HG03378 (cell line): ENCODE results near the gene MPPED1.

Source experiments
- ATAC-seq: cut with Tn5 transposase; IDR thresholded peaks from one replicate; pipeline ENCODE4 v1.9.1; 2021; ENCODE audit warnings: mild to moderate bottlenecking, moderate library complexity; ENCODE audit not compliant: unreplicated experiment

MPPED1 gene

GRCh38 chr22:43428521-43428920, 16.7 kb downstream of the MPPED1 start:
- no peak for ATAC-seq

GRCh38 chr22:43429426-43429825, 17.6 kb downstream of the MPPED1 start:
- no peak for ATAC-seq

- no peak for ATAC-seq
Measured at GRCh38 chr22:43431808-43432554, 20.2 kb downstream of the MPPED1 start.

- ATAC-seq = no peak
Measured at GRCh38 chr22:43432883-43433415, 21.1 kb downstream of the MPPED1 start.

- ATAC-seq = no peak
Measured at GRCh38 chr22:43433451-43434274, 21.8 kb downstream of the MPPED1 start.

GRCh38 chr22:43434275-43434927, 22.6 kb downstream of the MPPED1 start:
- ATAC-seq = no peak

- no peak for ATAC-seq
Measured at GRCh38 chr22:43434928-43435311, 23.1 kb downstream of the MPPED1 start.

GRCh38 chr22:43435851-43436811, 24.3 kb downstream of the MPPED1 start:
- ATAC-seq = no peak

GRCh38 chr22:43436868-43437267, 25.1 kb downstream of the MPPED1 start:
- ATAC-seq = no peak

GRCh38 chr22:43437871-43438475, 26.2 kb downstream of the MPPED1 start:
- ATAC-seq = no peak

GRCh38 chr22:43438666-43439347, 27.0 kb downstream of the MPPED1 start:
- no peak for ATAC-seq

GRCh38 chr22:43439368-43440103, 27.7 kb downstream of the MPPED1 start:
- ATAC-seq = no peak

- ATAC-seq = no peak
Measured at GRCh38 chr22:43440104-43440387, 28.2 kb downstream of the MPPED1 start.

- no peak for ATAC-seq
Measured at GRCh38 chr22:43440556-43440955, 28.7 kb downstream of the MPPED1 start.

GRCh38 chr22:43441216-43441615, 29.4 kb downstream of the MPPED1 start:
- no peak for ATAC-seq

GRCh38 chr22:43441751-43442150, 29.9 kb downstream of the MPPED1 start:
- ATAC-seq = no peak

- no peak for ATAC-seq
Measured at GRCh38 chr22:43442386-43443151, 30.8 kb downstream of the MPPED1 start.

GRCh38 chr22:43443152-43443471, 31.3 kb downstream of the MPPED1 start:
- ATAC-seq = no peak
